Measurements from ENCODE around the gene MRTFB.
A peak's percentile ranks its signal among the peaks of the same experiment; 100 is the strongest.

The MRTFB gene

DNA sequence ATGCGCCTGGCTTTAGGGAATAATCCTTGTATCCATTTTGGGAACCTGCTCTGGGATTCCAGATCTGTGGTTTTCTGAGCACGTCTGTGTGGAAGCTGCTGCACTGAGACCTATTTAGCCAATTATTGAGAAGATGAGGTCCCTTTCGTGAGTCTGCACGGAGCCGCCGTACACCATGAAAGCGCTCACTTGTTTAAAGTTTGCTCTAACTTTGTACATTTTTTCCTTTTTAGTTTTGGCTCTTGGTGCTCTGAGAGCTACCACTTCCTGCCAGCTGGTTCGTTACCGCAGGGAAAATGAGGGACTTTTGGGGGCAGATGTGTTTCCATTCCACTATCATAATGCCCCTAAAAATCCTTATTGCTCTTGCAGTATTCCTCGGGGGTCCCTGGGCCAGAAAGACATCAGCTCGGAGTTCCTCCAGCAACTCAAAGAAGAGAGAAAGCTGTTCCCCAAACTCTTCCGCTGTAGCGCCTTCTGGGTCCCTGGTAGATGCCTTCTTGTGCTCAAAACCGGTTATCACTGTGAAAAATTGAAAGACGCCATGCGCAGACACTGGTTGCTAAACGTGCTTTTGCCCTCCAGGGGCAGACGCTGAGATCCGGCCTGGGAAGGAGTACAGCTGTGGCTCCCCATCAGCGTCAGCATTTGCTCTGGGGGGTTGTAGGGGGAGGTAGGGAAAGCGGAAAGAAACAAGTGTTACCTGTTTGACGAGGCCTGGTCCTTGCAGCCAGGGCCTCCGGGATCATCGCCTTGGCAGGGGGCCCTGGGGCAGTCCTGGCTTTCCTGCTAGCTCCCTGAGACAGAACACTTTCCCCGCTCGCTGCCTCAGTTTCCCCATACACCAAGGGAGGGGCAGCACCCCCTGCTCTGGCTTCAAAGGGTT lies 238.1 kb downstream of the MRTFB start:
- TF ChIP-seq, protein P1, sequence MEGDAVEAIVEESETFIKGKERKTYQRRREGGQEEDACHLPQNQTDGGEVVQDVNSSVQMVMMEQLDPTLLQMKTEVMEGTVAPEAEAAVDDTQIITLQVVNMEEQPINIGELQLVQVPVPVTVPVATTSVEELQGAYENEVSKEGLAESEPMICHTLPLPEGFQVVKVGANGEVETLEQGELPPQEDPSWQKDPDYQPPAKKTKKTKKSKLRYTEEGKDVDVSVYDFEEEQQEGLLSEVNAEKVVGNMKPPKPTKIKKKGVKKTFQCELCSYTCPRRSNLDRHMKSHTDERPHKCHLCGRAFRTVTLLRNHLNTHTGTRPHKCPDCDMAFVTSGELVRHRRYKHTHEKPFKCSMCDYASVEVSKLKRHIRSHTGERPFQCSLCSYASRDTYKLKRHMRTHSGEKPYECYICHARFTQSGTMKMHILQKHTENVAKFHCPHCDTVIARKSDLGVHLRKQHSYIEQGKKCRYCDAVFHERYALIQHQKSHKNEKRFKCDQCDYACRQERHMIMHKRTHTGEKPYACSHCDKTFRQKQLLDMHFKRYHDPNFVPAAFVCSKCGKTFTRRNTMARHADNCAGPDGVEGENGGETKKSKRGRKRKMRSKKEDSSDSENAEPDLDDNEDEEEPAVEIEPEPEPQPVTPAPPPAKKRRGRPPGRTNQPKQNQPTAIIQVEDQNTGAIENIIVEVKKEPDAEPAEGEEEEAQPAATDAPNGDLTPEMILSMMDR (IDR thresholded peaks at IDR 0.05; ENCODE audit: low read depth, low read length) = peak; percentile 41
- Histone ChIP-seq H3K9me3 (no peaks in the 10 kb centered on the region), H3K4me1 (peaks cover 42% of the 10 kb centered on the region), H3K27me3 (no peaks in the 10 kb centered on the region), H3K36me3 (no peaks in the 10 kb centered on the region), H3K4me3 (ENCODE audit: low read depth, low read length) (no peak overlapping the region)
- peak; percentile 49 for DNase-seq

DNA sequence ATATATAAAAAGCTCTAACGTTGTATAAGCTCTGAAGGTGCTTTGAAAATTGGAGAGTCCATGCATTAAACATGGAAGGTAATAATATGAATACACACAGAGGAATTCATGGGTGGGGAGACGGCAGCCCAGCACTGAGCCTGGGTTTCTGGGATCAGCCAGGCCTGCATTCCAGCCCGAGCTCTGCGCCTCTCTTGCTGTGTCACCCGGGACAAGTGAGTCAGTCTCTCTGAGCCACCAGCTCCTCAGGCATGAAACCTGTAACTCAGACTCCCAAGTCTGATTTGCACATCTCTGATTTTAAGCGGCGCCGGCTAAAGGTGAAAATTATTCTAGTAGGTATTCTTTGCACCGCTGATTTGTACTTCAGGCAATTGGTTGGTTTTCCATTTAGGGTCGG lies 238.8 kb downstream of the MRTFB start:
- TF ChIP-seq, protein P1 (IDR thresholded peaks at IDR 0.05; ENCODE audit: low read depth, low read length) = no peak
- Histone ChIP-seq H3K4me1 (peaks cover 42% of the 10 kb centered on the region), H3K4me3 (ENCODE audit: low read depth, low read length) (no peak overlapping the region), H3K27me3 (no peaks in the 10 kb centered on the region), H3K36me3 (no peaks in the 10 kb centered on the region), H3K9me3 (no peaks in the 10 kb centered on the region)
- no peak for DNase-seq

DNA sequence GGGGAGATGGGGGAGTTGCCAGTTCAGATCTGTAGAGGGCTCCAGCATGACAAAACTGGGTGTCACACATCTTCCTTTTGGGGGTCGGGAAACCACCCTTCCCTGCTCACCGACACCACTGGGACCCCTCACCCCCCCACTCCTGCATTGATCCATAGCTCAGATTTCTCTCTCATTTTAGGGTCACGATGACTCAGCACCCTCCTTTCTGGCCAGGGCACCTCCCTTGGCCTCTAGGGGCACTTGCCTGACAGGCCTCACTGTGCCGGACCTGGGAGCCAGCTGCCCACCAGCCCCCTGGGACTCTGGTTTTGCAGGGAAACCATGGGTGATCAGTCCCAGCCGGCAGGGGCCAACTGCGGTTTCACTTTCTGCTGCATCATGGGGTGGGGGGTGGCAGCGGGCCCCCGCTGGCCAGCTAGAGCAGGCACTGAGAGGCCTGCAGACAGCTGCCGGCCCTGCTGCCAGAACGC lies 239.4 kb downstream of the MRTFB start:
- no peaks in the 10 kb centered on the region for H3K27me3 ChIP-seq
- TF ChIP-seq, protein P1 (IDR thresholded peaks at IDR 0.05; ENCODE audit: low read depth, low read length) = peak; percentile 41
- DNase-seq = peak; percentile 68
- no peak overlapping the region for H3K4me3 ChIP-seq (ENCODE audit: low read depth, low read length)
- H3K36me3 ChIP-seq = no peaks in the 10 kb centered on the region
- H3K4me1 ChIP-seq = peaks cover 42% of the 10 kb centered on the region
- H3K9me3 ChIP-seq = no peaks in the 10 kb centered on the region

DNA sequence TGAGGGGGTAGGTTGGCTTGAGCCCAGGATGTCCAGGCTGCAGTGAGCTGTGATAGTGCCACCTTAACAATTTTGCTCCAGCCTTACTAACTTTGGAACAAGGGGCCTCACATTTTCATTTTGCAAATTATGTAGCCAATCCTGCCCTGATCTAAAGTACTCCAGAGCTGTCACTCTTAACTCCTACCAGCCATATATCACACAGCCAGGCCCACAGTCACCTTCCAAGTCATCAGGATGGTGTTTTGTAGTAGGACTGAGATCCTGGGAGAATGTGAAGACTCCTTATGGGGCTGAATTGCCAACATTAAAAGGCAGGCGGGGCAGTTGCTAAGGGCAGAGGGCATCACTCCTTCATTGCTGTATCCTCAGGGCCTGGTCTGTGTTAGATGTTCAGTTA lies 243.0 kb downstream of the MRTFB start:
- H3K4me1 ChIP-seq = peaks cover 15% of the 10 kb centered on the region
- H3K27me3 ChIP-seq = no peaks in the 10 kb centered on the region
- no peaks in the 10 kb centered on the region for H3K36me3 ChIP-seq
- H3K4me3 ChIP-seq (ENCODE audit: low read depth, low read length) = no peak overlapping the region
- H3K9me3 ChIP-seq = no peaks in the 10 kb centered on the region
- no peak for DNase-seq
- TF ChIP-seq, protein P1 (IDR thresholded peaks at IDR 0.05; ENCODE audit: low read depth, low read length) = no peak

DNA sequence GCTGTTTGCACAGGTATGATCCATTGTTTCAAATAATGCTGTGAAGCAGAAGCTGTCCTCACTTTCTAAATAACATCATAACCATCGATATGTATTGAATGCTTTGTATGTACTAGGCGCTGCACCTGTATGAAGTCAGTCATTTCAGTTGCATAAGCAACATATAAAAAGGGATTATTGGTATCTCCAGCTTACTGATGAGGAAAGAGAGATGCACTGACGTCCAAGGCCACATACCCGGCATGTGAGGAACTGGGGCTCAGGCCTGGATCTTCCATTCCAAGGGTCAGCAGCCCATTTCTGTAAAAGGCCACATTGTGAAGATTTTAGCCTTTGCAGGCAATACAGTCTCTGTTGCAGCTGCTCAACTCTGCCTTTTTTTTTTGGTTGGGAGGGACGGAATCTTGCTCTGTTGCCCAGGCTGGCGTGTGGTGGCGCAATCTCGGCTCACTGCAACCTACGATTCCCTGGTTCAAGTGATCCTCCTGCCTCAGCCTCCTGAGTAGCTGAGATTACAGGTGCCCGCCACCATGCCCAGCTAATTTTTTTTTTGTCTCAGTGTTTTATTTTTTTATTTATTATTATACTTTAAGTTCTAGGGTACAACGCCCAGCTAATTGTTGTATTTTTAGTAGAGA lies 244.7 kb downstream of the MRTFB start:
- no peak overlapping the region for H3K4me3 ChIP-seq (ENCODE audit: low read depth, low read length)
- H3K9me3 ChIP-seq = no peaks in the 10 kb centered on the region
- H3K36me3 ChIP-seq = no peaks in the 10 kb centered on the region
- DNase-seq = no peak
- TF ChIP-seq, protein P1 (IDR thresholded peaks at IDR 0.05; ENCODE audit: low read depth, low read length) = no peak
- H3K27me3 ChIP-seq = no peaks in the 10 kb centered on the region
- H3K4me1 ChIP-seq = peaks cover 3% of the 10 kb centered on the region
